PC-3 (cell line): Measurements from ENCODE around the gene ACP3.

Source experiments
- CTCF ChIP-seq: fragments of 300-600 bp; sonication (generic); conservative IDR thresholded peaks from 2 replicates; pipeline ENCODE4 v1.5.1; 2017; ENCODE audit warnings: antibody characterized with exemption, low read depth, mild to moderate bottlenecking, low read length
- EZH2 ChIP-seq: fragments of 300-600 bp; sonication (generic); IDR thresholded peaks from one replicate; pipeline ENCODE4 v1.6.1; 2017; ENCODE audit warnings: antibody characterized with exemption, mild to moderate bottlenecking, low read length; ENCODE audit not compliant: unreplicated experiment
- EZH2phosphoT487 ChIP-seq: fragments of 300-600 bp; sonication (generic); IDR thresholded peaks from 2 replicates; pipeline ENCODE4 v1.6.1; 2018; ENCODE audit warnings: mild to moderate bottlenecking, antibody characterized with exemption, low read length, borderline replicate concordance

- TF ChIP-seq CTCF (no peak), EZH2 (no peak), EZH2phosphoT487 (no peak)
Measured at GRCh38 chr3:132344666-132345280, 27.6 kb downstream of the ACP3 start.
